Gastroesophageal sphincter (tissue), 4 donors: ENCODE measurements around the gene HSD17B14. TPM values are rescaled to one million over a fixed set of nuclear protein-coding genes. Genes with fewer than 3 reads are reported as not detected.

Experiments used
- ATAC-seq: fragments of 150-250 bp; one replicate; pipeline ENCODE4 v1.9.1; 2016; ENCODE audit warnings: mild to moderate bottlenecking, moderate library complexity
- H3K27ac ChIP-seq, 4 donors: fragments of 200-600 bp; sonication (generic) in 3 of 4; 1 replicate in 3 of 4; 2 replicates in 1 of 4; pipeline ENCODE4 v1.5.1; 2016 to 2019
- H3K27me3 ChIP-seq: fragments of 200-600 bp; sonication (generic); one replicate; pipeline ENCODE4 v1.5.1; 2019
- H3K36me3 ChIP-seq, 2 donors: fragments of 200-600 bp; sonication (generic); one replicate each; pipeline ENCODE4 v1.5.1; 2019; ENCODE audit warnings: control low read depth in 1 of 2
- H3K4me1 ChIP-seq, 3 donors: fragments of 200-600 bp; sonication (generic); 1 replicate in 2 of 3; 2 replicates in 1 of 3; pipeline ENCODE4 v1.5.1; 2016 to 2019; ENCODE audit warnings: control low read depth in 2 of 3
- H3K4me3 ChIP-seq, 2 donors: fragments of 200-600 bp; sonication (generic); one replicate each; pipeline ENCODE4 v1.5.1; 2019; ENCODE audit warnings: mild to moderate bottlenecking in 1 of 2, moderate library complexity in 1 of 2
- H3K9me3 ChIP-seq, 3 donors: fragments of 200-600 bp; sonication (generic); one replicate each; pipeline ENCODE4 v1.5.1; 2017 to 2019; ENCODE audit warnings: control low read depth in 2 of 3
- CTCF ChIP-seq, 4 experiments: fragments of 200-600 bp in 2 of 4; fragments of 450-650 bp in 2 of 4; sonication (generic) in 1 of 4; IDR thresholded peaks; one replicate each; pipeline ENCODE4 v1.5.1; 2017 to 2019; ENCODE audit warnings: antibody characterized with exemption in 4 of 4, mild to moderate bottlenecking in 2 of 4, moderate library complexity in 2 of 4
- EP300 ChIP-seq: sonication (generic); formaldehyde crosslinking; IDR thresholded peaks from one replicate; pipeline ENCODE4 v1.6.1; 2017; ENCODE audit warnings: antibody characterized with exemption, mild to moderate bottlenecking
- POLR2A ChIP-seq, 2 donors: fragments of 450-650 bp; IDR thresholded peaks; one replicate each; pipeline ENCODE4 v1.6.1; 2017; ENCODE audit warnings: antibody characterized with exemption in 2 of 2, mild to moderate bottlenecking in 2 of 2, moderate library complexity in 1 of 2
- POLR2AphosphoS5 ChIP-seq: sonication (generic); formaldehyde crosslinking; IDR thresholded peaks from one replicate; pipeline ENCODE4 v1.6.1; 2017; ENCODE audit warnings: antibody characterized with exemption
- WGBS, 2 donors: methylation state at CpG; one replicate each; pipeline ENCODE4 v1.1.5; 2018; ENCODE audit warnings: low coverage in 1 of 2; 5-methylcytosine and 5-hydroxymethylcytosine counted together
- total RNA-seq, 4 donors: library from RNA; depleted of rRNA; stranded (reverse); fragments of >200 nt; gene quantifications; one replicate each; pipeline ENCODE4 v1.1.0, GENCODE V29; 2016

Gene HSD17B14
- total RNA-seq, 4 donors from 2014 or later, result 5.3 to 12.5 (median 8.2) TPM

GRCh38 chr19:48841571-48841970 is 5.3 kb upstream of the HSD17B14 start:
- no peak for TF ChIP-seq EP300
- TF ChIP-seq POLR2AphosphoS5, result no peak
- no peak for TF ChIP-seq CTCF (IDR thresholded peaks at IDR 0.05)
- no peak for TF ChIP-seq POLR2A (IDR thresholded peaks at IDR 0.05)
- H3K9me3 ChIP-seq, result no peaks in the 10 kb centered on the region
- 84 to 95% methylated on average over 4 to 5 of the region's 6 CpGs for WGBS, 2 donors
- no peak for ATAC-seq
- H3K27ac ChIP-seq, result no peak overlapping the region
- H3K27me3 ChIP-seq, result no peaks in the 10 kb centered on the region
- no peak overlapping the region for H3K4me3 ChIP-seq
- peaks cover 0 to 40% of the 10 kb centered on the region in 2 donors for H3K36me3 ChIP-seq
- peaks cover 0 to 10% (median 0%) of the 10 kb centered on the region in 3 donors for H3K4me1 ChIP-seq

GRCh38 chr19:48841047-48841446 is 4.8 kb upstream of the HSD17B14 start:
- Histone ChIP-seq H3K4me1 (peaks cover 0 to 15% (median 0%) of the 10 kb centered on the region in 3 donors), H3K4me3 (no peak overlapping the region), H3K36me3 (peaks cover 0 to 34% of the 10 kb centered on the region in 2 donors), H3K27me3 (no peaks in the 10 kb centered on the region), H3K9me3 (no peaks in the 10 kb centered on the region), H3K27ac (no peak overlapping the region)
- 80 to 85% methylated on average over 1 to 5 of the region's 16 CpGs for WGBS, 2 donors
- TF ChIP-seq CTCF (IDR thresholded peaks at IDR 0.05), result no peak
- TF ChIP-seq POLR2AphosphoS5, result no peak
- TF ChIP-seq POLR2A (IDR thresholded peaks at IDR 0.05), result no peak
- no peak for TF ChIP-seq EP300
- no peak for ATAC-seq

GRCh38 chr19:48837687-48838086 is 1.4 kb upstream of the HSD17B14 start:
- Histone ChIP-seq H3K27me3 (no peaks in the 10 kb centered on the region), H3K4me3 (no peak overlapping the region), H3K27ac (peak overlapping the region in 3 of 4 donors; percentile 77 to 82 (median 81)), H3K9me3 (no peaks in the 10 kb centered on the region), H3K4me1 (peaks cover 0 to 24% (median 0%) of the 10 kb centered on the region in 3 donors), H3K36me3 (peaks cover 0 to 24% of the 10 kb centered on the region in 2 donors)
- no peak for TF ChIP-seq EP300
- no peak for TF ChIP-seq POLR2A (IDR thresholded peaks at IDR 0.05)
- TF ChIP-seq CTCF (IDR thresholded peaks at IDR 0.05), result no peak
- TF ChIP-seq POLR2AphosphoS5, result no peak
- ATAC-seq, result no peak
- 0 to 35% methylated on average over 1 to 2 of the region's 9 CpGs for WGBS, 2 donors

- Histone ChIP-seq H3K36me3 (peaks cover 0 to 30% of the 10 kb centered on the region in 2 donors), H3K4me1 (peaks cover 0 to 24% (median 0%) of the 10 kb centered on the region in 3 donors), H3K27me3 (no peaks in the 10 kb centered on the region), H3K9me3 (no peaks in the 10 kb centered on the region), H3K4me3 (peak overlapping the region in 1 of 2 donors; percentile 50), H3K27ac (peak overlapping the region in 3 of 4 donors; percentile 77 to 82 (median 81))
- peak; percentile 84 for ATAC-seq
- no CpG with 5 or more reads among the region's 29 CpGs for WGBS, 2 donors
- TF ChIP-seq EP300 (no peak), CTCF (IDR thresholded peaks at IDR 0.05) (peak in 1 of 4 experiments; percentile 7)
These were observed 797 bp upstream of the HSD17B14 start for GRCh38 chr19:48837051-48837524.

- peak overlapping the region; percentile 12 to 82 (median 79) for H3K27ac ChIP-seq
- TF ChIP-seq POLR2A (IDR thresholded peaks at IDR 0.05) (no peak), POLR2AphosphoS5 (peak; percentile 54), EP300 (no peak), CTCF (IDR thresholded peaks at IDR 0.05) (peak in 3 of 4 experiments; percentile 88 to 97 (median 97))
- ATAC-seq, result peak; percentile 86
- peak overlapping the region; percentile 26 to 50 for H3K4me3 ChIP-seq
- H3K4me1 ChIP-seq, result peaks cover 0 to 24% (median 0%) of the 10 kb centered on the region in 3 donors
- WGBS, 2 donors, result 3 to 8% methylated on average over 8 to 9 of the region's 12 CpGs
- H3K9me3 ChIP-seq, result no peaks in the 10 kb centered on the region
- H3K36me3 ChIP-seq, result peaks cover 0 to 36% of the 10 kb centered on the region in 2 donors
- H3K27me3 ChIP-seq, result no peaks in the 10 kb centered on the region
These were observed 580 bp downstream of the HSD17B14 start for GRCh38 chr19:48835734-48836088.
